ENCODE measurements around the gene TMEM179. TPM values are rescaled to one million over a fixed set of nuclear protein-coding genes. Genes with fewer than 3 reads are reported as not detected.

Gene TMEM179
- total and polyA plus RNA-seq, 2 experiments from 2014 or later, result 2.2 to 4.3 TPM

DNA sequence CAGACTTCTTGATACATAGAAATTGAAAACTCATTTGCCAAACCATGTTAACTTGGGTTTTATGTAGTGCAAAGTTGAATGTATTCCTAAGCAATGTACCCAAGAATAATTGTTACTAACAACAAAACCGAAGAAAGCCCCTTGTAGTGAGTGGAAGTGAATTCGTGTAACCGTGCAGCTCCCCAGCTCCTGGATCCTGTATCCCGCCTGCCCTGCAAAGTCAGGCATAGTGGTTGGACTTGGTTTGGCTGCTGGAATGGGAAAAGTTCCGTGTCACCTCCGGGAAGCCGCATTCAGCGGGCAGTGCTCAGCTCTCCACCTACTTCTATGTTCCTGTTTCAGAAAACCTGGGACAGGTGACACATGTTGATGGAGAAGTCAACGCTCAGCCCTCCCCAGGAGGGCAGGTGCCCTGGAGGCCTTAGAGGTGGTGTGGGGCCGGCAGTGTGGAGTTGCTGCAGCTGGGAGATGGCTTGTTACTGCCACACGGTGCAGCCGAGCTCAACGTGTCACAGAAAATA, 54.2 kb downstream of the TMEM179 start:
- Histone ChIP-seq H3K27ac (no peak overlapping the region), H4K20me1 (ENCODE audit: insufficient read depth, poor library complexity, severe bottlenecking) (no peaks in the 10 kb centered on the region), H3K27me3 (no peaks in the 10 kb centered on the region), H3K4me3 (no peak overlapping the region), H3K9me3 (ENCODE audit: low read depth) (no peaks in the 10 kb centered on the region), H3K36me3 (replicated peaks; ENCODE audit: insufficient read depth, low read depth) (no peaks in the 10 kb centered on the region), H3K79me2 (no peaks in the 10 kb centered on the region), H3K4me2 (no peak overlapping the region), H3K9me2 (replicated peaks; ENCODE audit: insufficient read depth) (no peaks in the 10 kb centered on the region), H3K4me1 (ENCODE audit: insufficient read depth) (peaks cover 13% of the 10 kb centered on the region), H2AFZ (no peak overlapping the region)
- DNase-seq (ENCODE audit: low spot score), result no peak
- TF ChIP-seq EZH2phosphoT487 (IDR thresholded peaks at IDR 0.05; ENCODE audit: low read depth, severe bottlenecking, unreplicated experiment) (no peak), EZH2 (IDR thresholded peaks at IDR 0.05; ENCODE audit: borderline replicate concordance) (no peak)
- TF ChIP-seq, protein P1, sequence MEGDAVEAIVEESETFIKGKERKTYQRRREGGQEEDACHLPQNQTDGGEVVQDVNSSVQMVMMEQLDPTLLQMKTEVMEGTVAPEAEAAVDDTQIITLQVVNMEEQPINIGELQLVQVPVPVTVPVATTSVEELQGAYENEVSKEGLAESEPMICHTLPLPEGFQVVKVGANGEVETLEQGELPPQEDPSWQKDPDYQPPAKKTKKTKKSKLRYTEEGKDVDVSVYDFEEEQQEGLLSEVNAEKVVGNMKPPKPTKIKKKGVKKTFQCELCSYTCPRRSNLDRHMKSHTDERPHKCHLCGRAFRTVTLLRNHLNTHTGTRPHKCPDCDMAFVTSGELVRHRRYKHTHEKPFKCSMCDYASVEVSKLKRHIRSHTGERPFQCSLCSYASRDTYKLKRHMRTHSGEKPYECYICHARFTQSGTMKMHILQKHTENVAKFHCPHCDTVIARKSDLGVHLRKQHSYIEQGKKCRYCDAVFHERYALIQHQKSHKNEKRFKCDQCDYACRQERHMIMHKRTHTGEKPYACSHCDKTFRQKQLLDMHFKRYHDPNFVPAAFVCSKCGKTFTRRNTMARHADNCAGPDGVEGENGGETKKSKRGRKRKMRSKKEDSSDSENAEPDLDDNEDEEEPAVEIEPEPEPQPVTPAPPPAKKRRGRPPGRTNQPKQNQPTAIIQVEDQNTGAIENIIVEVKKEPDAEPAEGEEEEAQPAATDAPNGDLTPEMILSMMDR (IDR thresholded peaks at IDR 0.05; ENCODE audit: poor library complexity), result no peak
- 90% methylated on average over 13 of the region's 13 CpGs for WGBS (ENCODE audit: low lambda C conversion rate, missing lambda C conversion rate)

DNA sequence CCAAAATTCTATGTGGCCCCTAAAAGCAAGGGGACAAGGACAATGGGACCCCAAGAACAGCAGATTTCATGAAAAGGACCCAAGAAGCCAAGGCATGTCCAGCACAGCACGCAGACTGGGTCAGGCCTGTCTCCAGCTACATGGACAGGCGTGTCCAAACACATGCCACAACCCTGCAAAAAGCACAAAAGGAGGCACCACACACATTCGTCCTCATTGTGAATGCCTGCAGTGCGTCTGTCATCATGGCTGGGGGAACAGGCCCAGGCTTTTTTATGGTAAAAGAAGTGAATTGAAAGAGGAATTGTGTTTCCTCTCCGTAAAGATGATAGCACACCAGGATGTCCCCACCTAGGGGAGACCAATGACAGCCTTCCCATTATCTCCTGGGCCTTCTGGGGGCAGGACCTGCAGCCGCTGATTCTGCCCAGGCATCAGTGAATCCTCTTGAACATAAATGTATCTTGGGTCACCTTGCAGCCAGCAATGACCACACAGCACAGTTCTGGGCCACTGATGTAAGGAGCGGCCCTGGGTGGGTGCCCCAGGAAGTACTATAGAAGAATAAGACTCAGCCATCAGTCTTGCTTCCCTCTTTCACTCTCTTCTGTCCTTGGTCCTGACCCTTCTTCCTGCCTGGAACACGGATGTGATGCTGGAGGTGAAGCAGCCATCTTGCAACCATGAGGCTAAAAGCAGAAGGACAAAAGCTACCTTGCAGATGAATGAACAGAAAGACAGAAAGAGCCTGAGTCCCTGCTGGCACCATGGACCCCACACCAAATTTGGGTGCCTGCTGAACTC, 54.8 kb downstream of the TMEM179 start:
- H3K36me3 ChIP-seq (replicated peaks; ENCODE audit: insufficient read depth, low read depth), result no peaks in the 10 kb centered on the region
- TF ChIP-seq, protein P1 (IDR thresholded peaks at IDR 0.05; ENCODE audit: poor library complexity), result no peak
- TF ChIP-seq EZH2phosphoT487 (IDR thresholded peaks at IDR 0.05; ENCODE audit: low read depth, severe bottlenecking, unreplicated experiment) (no peak), EZH2 (IDR thresholded peaks at IDR 0.05; ENCODE audit: borderline replicate concordance) (no peak)
- no peaks in the 10 kb centered on the region for H3K27me3 ChIP-seq
- no peaks in the 10 kb centered on the region for H3K79me2 ChIP-seq
- no peaks in the 10 kb centered on the region for H4K20me1 ChIP-seq (ENCODE audit: insufficient read depth, poor library complexity, severe bottlenecking)
- no peak overlapping the region for H3K27ac ChIP-seq
- 74% methylated on average over 8 of the region's 8 CpGs for WGBS (ENCODE audit: low lambda C conversion rate, missing lambda C conversion rate)
- no peak overlapping the region for H3K4me3 ChIP-seq
- H3K9me3 ChIP-seq (ENCODE audit: low read depth), result no peaks in the 10 kb centered on the region
- peaks cover 7% of the 10 kb centered on the region for H3K4me1 ChIP-seq (ENCODE audit: insufficient read depth)
- no peak for DNase-seq (ENCODE audit: low spot score)
- no peak overlapping the region for H3K4me2 ChIP-seq
- H2AFZ ChIP-seq, result no peak overlapping the region
- H3K9me2 ChIP-seq (replicated peaks; ENCODE audit: insufficient read depth), result no peaks in the 10 kb centered on the region

DNA sequence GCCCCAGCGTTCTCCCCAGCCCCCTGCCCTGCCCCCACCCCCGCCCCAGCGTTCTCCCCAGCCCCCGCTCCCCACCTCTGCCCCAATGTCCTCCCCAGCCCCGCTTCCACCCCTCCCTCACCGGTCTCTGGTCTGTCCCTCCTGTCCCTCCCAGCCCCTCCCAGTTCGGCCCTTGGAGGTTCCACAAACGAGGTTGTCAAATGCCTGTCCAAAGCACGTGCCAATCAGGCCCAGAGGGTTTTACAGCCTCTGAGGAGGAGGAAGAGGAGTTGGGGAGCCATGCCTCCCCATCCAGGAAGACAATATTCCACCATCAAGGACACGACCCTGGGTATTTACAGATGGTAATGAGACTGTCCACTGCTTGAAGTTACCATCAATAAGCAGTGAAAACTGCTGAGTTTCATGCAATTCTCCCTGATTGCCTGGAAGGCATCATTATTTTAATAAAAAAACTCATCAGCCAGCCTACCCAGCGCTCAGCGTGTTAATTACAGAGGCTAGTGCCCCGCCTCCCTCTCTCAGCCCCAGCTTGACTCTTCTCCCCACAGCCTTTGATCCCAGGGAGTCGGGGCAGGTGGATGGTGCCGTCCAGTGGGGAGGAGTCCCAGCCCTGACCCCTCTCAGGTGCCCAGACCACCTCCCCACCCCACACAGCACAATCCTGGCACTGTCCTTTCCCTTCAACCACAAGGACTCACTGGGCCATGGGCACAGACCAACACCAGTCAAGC, 55.6 kb downstream of the TMEM179 start:
- no peaks in the 10 kb centered on the region for H3K9me3 ChIP-seq (ENCODE audit: low read depth)
- no peaks in the 10 kb centered on the region for H3K79me2 ChIP-seq
- H3K9me2 ChIP-seq (replicated peaks; ENCODE audit: insufficient read depth), result no peaks in the 10 kb centered on the region
- H2AFZ ChIP-seq, result no peak overlapping the region
- no peaks in the 10 kb centered on the region for H3K4me1 ChIP-seq (ENCODE audit: insufficient read depth)
- no peak overlapping the region for H3K4me2 ChIP-seq
- 50% methylated on average over 8 of the region's 15 CpGs for WGBS (ENCODE audit: low lambda C conversion rate, missing lambda C conversion rate)
- H3K4me3 ChIP-seq, result no peak overlapping the region
- DNase-seq (ENCODE audit: low spot score), result no peak
- no peak overlapping the region for H3K27ac ChIP-seq
- H3K27me3 ChIP-seq, result no peaks in the 10 kb centered on the region
- no peaks in the 10 kb centered on the region for H4K20me1 ChIP-seq (ENCODE audit: insufficient read depth, poor library complexity, severe bottlenecking)
- no peaks in the 10 kb centered on the region for H3K36me3 ChIP-seq (replicated peaks; ENCODE audit: insufficient read depth, low read depth)
- TF ChIP-seq, protein P1 (IDR thresholded peaks at IDR 0.05; ENCODE audit: poor library complexity), result no peak
- TF ChIP-seq EZH2 (IDR thresholded peaks at IDR 0.05; ENCODE audit: borderline replicate concordance), result no peak
- no peak for TF ChIP-seq EZH2phosphoT487 (IDR thresholded peaks at IDR 0.05; ENCODE audit: low read depth, severe bottlenecking, unreplicated experiment)
